H1 (cell line): ENCODE measurements around the gene CTIF. TPM values are rescaled to one million over a fixed set of nuclear protein-coding genes. Genes with fewer than 3 reads are reported as not detected.

Experiments
- KDM5A ChIP-seq: fragments of 200-600 bp; IDR thresholded peaks from 2 replicates; pipeline ENCODE4 v1.7.1; 2012; ENCODE audit warnings: mild to moderate bottlenecking, low read length, inconsistent platforms, mixed read lengths
- RXRA ChIP-seq: IDR thresholded peaks from 2 replicates; pipeline ENCODE4 v1.6.1; 2011; ENCODE audit warnings: low read depth, mild to moderate bottlenecking, low read length, moderate library complexity; ENCODE audit not compliant: insufficient read depth
- polyA plus RNA-seq, 7 experiments: library from polyadenylated mRNA; depleted of rRNA in 3 of 7; stranded (reverse) in 5 of 7; unstranded in 2 of 7; fragments of >200 nt in 5 of 7; fragments of 200-250 nt in 2 of 7; gene quantifications; 1 replicate in 5 of 7; 2 replicates in 1 of 7; 4 replicates in 1 of 7; pipeline versions ENCODE4 v1.2.1 to v1.2.3, GENCODE V29; 2011 to 2013; ENCODE audit warnings: missing spikeins in 2 of 7, mixed read lengths in 2 of 7
- total RNA-seq: library from RNA; stranded (reverse); fragmentation: NEBNext Ultra II Directional; extraction: Animal tissue kit (Norgen Biotek cat#: 25700); gene quantifications from 2 replicates; pipeline ENCODE4 v1.2.1, GENCODE V29; 2021

The CTIF gene
- total and polyA plus RNA-seq, 2 of the 8 experiments (the other 6 are each of a cell fraction or from before 2014, with no cell fraction given), result 9.0 to 17.8 TPM

DNA sequence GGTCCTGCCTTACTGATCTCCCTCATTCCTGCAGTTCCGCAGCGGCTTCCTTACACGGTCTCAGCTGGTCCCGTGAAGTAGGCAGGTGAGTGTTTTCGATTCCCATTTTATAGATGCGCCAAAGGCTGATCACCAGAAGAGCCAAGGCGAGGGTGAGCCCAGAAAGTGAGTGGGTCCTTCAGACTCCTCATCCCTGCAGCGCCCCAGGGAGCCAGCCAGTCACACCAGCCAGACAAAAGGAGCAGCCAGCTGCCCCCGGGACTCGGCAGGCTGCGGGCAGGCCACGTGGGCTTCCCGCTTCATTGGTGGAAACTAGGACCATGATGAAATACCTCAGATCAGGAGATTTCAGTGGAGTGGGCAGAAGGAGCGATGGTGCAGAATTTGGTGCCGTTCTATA, 326.0 kb downstream of the CTIF start (continued):
- TF ChIP-seq KDM5A (no peak), RXRA (no peak)
